DMS53 (cell line): ENCODE data around the gene UBE2R2.
A peak's percentile ranks its signal among the peaks of the same experiment; 100 is the strongest.
"Not testable (repeated sequence)": the region's sequence is repeated elsewhere in the genome, so short reads cannot be mapped to it uniquely, and the experiment has no call there.

Source experiments
- DNase-seq: peaks from one replicate; lab custom pipeline; 2025; lab: John Stamatoyannopoulos, UW

UBE2R2 gene

GRCh38 chr9:33927694-33928093 is 110.7 kb downstream of the UBE2R2 start:
- DNase-seq = no peak

- no peak for DNase-seq
Observed at GRCh38 chr9:33931326-33931725, 114.4 kb downstream of the UBE2R2 start.

- DNase-seq = no peak
Observed at GRCh38 chr9:33932078-33932807, 115.3 kb downstream of the UBE2R2 start.

- DNase-seq = no peak
Observed at GRCh38 chr9:33934188-33934878, 117.4 kb downstream of the UBE2R2 start.

GRCh38 chr9:33939924-33940874 is 123.2 kb downstream of the UBE2R2 start:
- peak; percentile 41 for DNase-seq

GRCh38 chr9:33942471-33943083 is 125.6 kb downstream of the UBE2R2 start:
- DNase-seq = peak; percentile 42

GRCh38 chr9:33943389-33943788 is 126.4 kb downstream of the UBE2R2 start:
- DNase-seq = no peak

- DNase-seq = no peak
Observed at GRCh38 chr9:33946779-33947535, 130.0 kb downstream of the UBE2R2 start.

GRCh38 chr9:33950371-33950770 is 133.4 kb downstream of the UBE2R2 start:
- no peak for DNase-seq

GRCh38 chr9:33952066-33952465 is 135.1 kb downstream of the UBE2R2 start:
- no peak for DNase-seq

- no peak for DNase-seq
Observed at GRCh38 chr9:33956544-33956943, 139.6 kb downstream of the UBE2R2 start.

- DNase-seq = no peak
Observed at GRCh38 chr9:33959725-33960124, 142.8 kb downstream of the UBE2R2 start.

- not testable (repeated sequence) for DNase-seq
Observed at GRCh38 chr9:33962468-33962867, 145.5 kb downstream of the UBE2R2 start.

GRCh38 chr9:33964086-33964768 is 147.3 kb downstream of the UBE2R2 start:
- DNase-seq = no peak
